Common myeloid progenitor, CD34-positive (primary cell): ENCODE results near the gene STAP2.
A peak's percentile ranks its signal among the peaks of the same experiment; 100 is the strongest.

Source experiments
- CTCF ChIA-PET: fragments of 350-600 bp; sonication (Branson Sonifier 250); formaldehyde crosslinking; loops from one replicate; lab custom pipeline; 2021; ENCODE audit warnings: antibody characterized with exemption; lab: Charles Lee
- POLR2A ChIA-PET: fragments of 350-600 bp; sonication (Branson Sonifier 250); formaldehyde crosslinking; loops from one replicate; lab custom pipeline; 2021; ENCODE audit warnings: antibody characterized with exemption; lab: Charles Lee
- DNase-seq, 3 donors: peaks; one replicate each; pipeline versions ENCODE4 v3.0.0 to v3.0.0-alpha.2; 2013
- H3K27ac ChIP-seq, 2 experiments: 1 replicate in 1 of 2; 2 replicates in 1 of 2; pipeline ENCODE4 v1.7.0; 2013; ENCODE audit warnings: inconsistent platforms in 2 of 2, low read length in 2 of 2, mild to moderate bottlenecking in 2 of 2, low read depth in 1 of 2, moderate library complexity in 1 of 2; ENCODE audit not compliant: severe bottlenecking in 2 of 2, insufficient read depth in 1 of 2, poor library complexity in 1 of 2
- H3K27me3 ChIP-seq, 5 experiments: replicated peaks in 2 of 5; 1 replicate in 3 of 5; 2 replicates in 2 of 5; pipeline versions ENCODE4 v1.6.1 to v1.7.0; 2013; ENCODE audit warnings: low read length in 4 of 5, mild to moderate bottlenecking in 2 of 5, moderate library complexity in 2 of 5, inconsistent platforms in 1 of 5; ENCODE audit not compliant: insufficient read depth in 5 of 5, control insufficient read depth in 4 of 5
- H3K36me3 ChIP-seq, 4 experiments: 1 replicate in 2 of 4; 2 replicates in 2 of 4; pipeline versions ENCODE4 v1.6.1 to v1.7.0; 2013; ENCODE audit warnings: low read length in 3 of 4, control low read depth in 1 of 4, mild to moderate bottlenecking in 1 of 4; ENCODE audit not compliant: control insufficient read depth in 4 of 4, insufficient read depth in 4 of 4
- H3K4me1 ChIP-seq, 4 experiments: 1 replicate in 3 of 4; 2 replicates in 1 of 4; pipeline versions ENCODE4 v1.6.1 to v1.7.1; 2013; ENCODE audit warnings: low read length in 3 of 4, mild to moderate bottlenecking in 3 of 4, control low read depth in 1 of 4, inconsistent platforms in 1 of 4, moderate library complexity in 1 of 4; ENCODE audit not compliant: control insufficient read depth in 4 of 4, insufficient read depth in 4 of 4; ENCODE audit errors: control extremely low read depth in 1 of 4
- H3K4me3 ChIP-seq, 7 experiments: 1 replicate in 4 of 7; 2 replicates in 3 of 7; pipeline versions ENCODE4 v1.5.1 to v1.7.0; 2013; ENCODE audit warnings: mild to moderate bottlenecking in 7 of 7, low read length in 6 of 7, moderate library complexity in 6 of 7, inconsistent platforms in 2 of 7, low read depth in 2 of 7, control low read depth in 1 of 7; ENCODE audit not compliant: insufficient read depth in 4 of 7, control insufficient read depth in 1 of 7; ENCODE audit errors: extremely low read depth in 1 of 7
- H3K9me3 ChIP-seq, 5 experiments: 1 replicate in 4 of 5; 2 replicates in 1 of 5; pipeline versions ENCODE4 v1.6.1 to v1.7.1; 2013; ENCODE audit warnings: low read length in 4 of 5, mild to moderate bottlenecking in 2 of 5, inconsistent platforms in 1 of 5, low read depth in 1 of 5, moderate library complexity in 1 of 5; ENCODE audit not compliant: control insufficient read depth in 4 of 5, insufficient read depth in 2 of 5; ENCODE audit errors: control extremely low read depth in 1 of 5
- WGBS: methylation state at CpG from one replicate; pipeline ENCODE4 v1.1.5; 2013; ENCODE audit not compliant: insufficient coverage; 5-methylcytosine and 5-hydroxymethylcytosine counted together

STAP2 gene

DNA sequence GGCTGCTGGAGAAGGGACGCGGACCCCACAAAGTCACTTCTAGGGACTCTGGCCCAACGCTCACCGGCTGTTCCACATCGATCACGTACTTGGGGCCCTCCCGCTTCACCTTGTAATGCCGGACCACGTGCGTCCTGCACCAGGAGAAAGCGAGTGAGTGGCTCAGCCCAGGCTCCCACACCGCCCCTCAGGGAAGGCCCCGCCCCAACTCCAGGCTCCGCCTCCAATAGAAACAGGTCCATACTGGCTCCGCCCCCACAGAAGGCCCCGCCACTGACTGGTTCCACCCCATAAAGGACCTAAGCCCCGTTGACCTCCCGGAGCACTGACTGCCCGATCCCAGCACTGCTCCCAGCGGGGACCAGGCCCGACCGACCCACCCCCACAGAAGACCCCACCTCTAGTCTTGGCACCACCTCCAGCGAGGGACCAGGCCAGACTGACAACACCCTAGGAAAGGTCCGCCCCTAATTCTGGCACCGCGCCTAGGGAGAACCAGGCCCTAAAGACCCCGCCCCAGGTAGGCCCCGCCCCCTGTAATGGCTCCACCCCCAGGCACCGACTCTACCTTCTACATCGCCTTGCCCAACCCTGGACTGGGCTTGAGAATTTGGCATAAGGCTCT is 11.3 kb downstream of the STAP2 start:
- no peaks in the 10 kb centered on the region for H3K36me3 ChIP-seq
- H3K27me3 ChIP-seq: peaks cover 0 to 20% (median 7%) of the 10 kb centered on the region in 5 experiments
- H3K4me1 ChIP-seq: peaks cover 0 to 27% (median 24%) of the 10 kb centered on the region in 4 experiments
- ChIA-PET POLR2A (interaction anchor here (1.1 kb wide), 2 partner anchors 16 to 73 kb away, joined by 3 to 5 read pairs; partner anchors contain the start of genes MPND and SH3GL1), CTCF (interaction anchor here (0.9 to 1.1 kb wide), 2 partner anchors 8 to 60 kb away, joined by 4 to 5 read pairs; no protein-coding TSS in a partner anchor)
- peak overlapping the region; percentile 13 to 82 (median 57) for H3K4me3 ChIP-seq
- peak; percentile 71 to 83 (median 72) for DNase-seq
- H3K27ac ChIP-seq: no peak overlapping the region
- no peaks in the 10 kb centered on the region for H3K9me3 ChIP-seq
- 2% methylated on average over 28 of the region's 30 CpGs for WGBS

GRCh38 chr19:4326837-4327251 is 11.8 kb downstream of the STAP2 start:
- DNase-seq: peak in 2 of 3 donors; percentile 47 to 55
- 2% methylated on average over 20 of the region's 33 CpGs for whole genome bisulfite sequencing
- Histone ChIP-seq H3K36me3 (no peaks in the 10 kb centered on the region), H3K4me3 (peak overlapping the region in 3 of 7 experiments; percentile 51 to 82 (median 57)), H3K27ac (no peak overlapping the region), H3K9me3 (no peaks in the 10 kb centered on the region), H3K4me1 (peaks cover 0 to 27% (median 24%) of the 10 kb centered on the region in 4 experiments), H3K27me3 (peaks cover 0 to 20% (median 7%) of the 10 kb centered on the region in 5 experiments)
- POLR2A ChIA-PET: no interaction called here
- CTCF ChIA-PET: interaction anchor here (1.5 kb wide), 1 partner anchor 25 kb away, joined by 3 read pairs; no protein-coding TSS in a partner anchor

DNA sequence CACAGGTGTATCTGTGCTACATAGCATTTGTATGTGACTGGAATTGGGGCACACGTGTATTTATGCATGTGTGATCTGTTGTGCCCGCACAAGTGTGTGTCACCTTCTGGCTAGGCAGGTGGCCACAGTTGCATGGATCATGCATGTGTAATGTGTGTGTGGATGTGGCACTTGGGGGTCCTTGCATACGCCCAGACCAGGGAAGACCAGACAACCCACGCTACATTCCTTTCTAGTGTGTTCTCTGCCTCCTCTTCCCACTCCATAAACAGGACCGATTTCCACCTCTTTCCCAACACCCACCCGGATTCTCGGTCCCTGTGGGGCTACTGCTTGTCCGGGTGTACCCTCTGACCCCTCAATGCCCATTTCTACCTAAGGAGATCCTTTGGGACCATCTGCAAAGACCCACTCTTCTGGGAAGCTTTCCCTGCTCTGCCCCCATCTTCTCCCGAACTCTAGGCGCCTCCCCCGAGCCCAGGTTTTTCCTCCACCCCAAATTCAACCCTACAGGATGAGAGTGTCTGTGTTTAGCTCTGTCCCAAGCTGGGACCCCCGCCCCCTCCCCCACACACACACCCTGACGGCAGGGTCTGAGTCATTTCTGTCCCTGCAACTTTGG is 12.3 kb downstream of the STAP2 start:
- H3K36me3 ChIP-seq: no peaks in the 10 kb centered on the region
- 48% methylated on average over 7 of the region's 13 CpGs for WGBS
- H3K27ac ChIP-seq: no peak overlapping the region
- DNase-seq: no peak
- H3K4me3 ChIP-seq: peak overlapping the region in 2 of 7 experiments; percentile 57 to 82
- CTCF ChIA-PET: interaction anchor here (1.5 kb wide), 1 partner anchor 26 kb away, joined by 3 read pairs; no protein-coding TSS in a partner anchor
- H3K9me3 ChIP-seq: peaks cover 0 to 1% (median 0%) of the 10 kb centered on the region in 5 experiments
- peaks cover 0 to 27% (median 24%) of the 10 kb centered on the region in 4 experiments for H3K4me1 ChIP-seq
- POLR2A ChIA-PET: no interaction called here
- peaks cover 0 to 20% (median 7%) of the 10 kb centered on the region in 5 experiments for H3K27me3 ChIP-seq

DNA sequence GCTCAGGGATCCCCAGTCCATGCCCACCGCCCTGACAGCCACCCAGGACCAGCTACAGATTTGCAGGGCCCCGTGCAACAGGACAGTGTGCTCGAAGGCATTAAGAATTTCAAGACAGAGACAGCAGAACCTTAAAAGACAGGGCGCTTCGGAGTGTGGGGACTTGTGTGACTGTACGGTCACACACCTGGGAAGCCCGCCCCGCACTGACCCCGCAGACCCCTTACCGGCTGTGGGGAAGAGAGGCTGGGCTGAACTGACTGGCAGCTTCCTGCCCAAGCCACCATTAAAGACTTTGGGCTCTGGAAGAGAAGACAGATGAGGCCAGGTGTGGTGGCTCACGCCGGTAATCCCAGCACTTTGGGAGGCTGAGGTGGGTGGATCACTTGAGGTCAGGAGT is 14.4 kb downstream of the STAP2 start:
- peaks cover 0 to 20% (median 7%) of the 10 kb centered on the region in 5 experiments for H3K27me3 ChIP-seq
- no peak overlapping the region for H3K27ac ChIP-seq
- CTCF ChIA-PET: interaction anchor here (1.8 kb wide), 1 partner anchor 28 kb away, joined by 7 read pairs; no protein-coding TSS in a partner anchor
- no peaks in the 10 kb centered on the region for H3K36me3 ChIP-seq
- H3K4me1 ChIP-seq: peaks cover 0 to 26% (median 23%) of the 10 kb centered on the region in 4 experiments
- POLR2A ChIA-PET: no interaction called here
- WGBS: 89% methylated on average over 10 of the region's 12 CpGs
- no peak overlapping the region for H3K4me3 ChIP-seq
- peaks cover 0 to 6% (median 0%) of the 10 kb centered on the region in 5 experiments for H3K9me3 ChIP-seq
- no peak for DNase-seq

- Histone ChIP-seq H3K27ac (no peak overlapping the region), H3K9me3 (peaks cover 0 to 6% (median 0%) of the 10 kb centered on the region in 5 experiments), H3K4me3 (no peak overlapping the region), H3K36me3 (no peaks in the 10 kb centered on the region), H3K4me1 (peaks cover 0 to 23% (median 20%) of the 10 kb centered on the region in 4 experiments), H3K27me3 (peaks cover 0 to 20% (median 7%) of the 10 kb centered on the region in 5 experiments)
- DNase-seq: no peak
- 92% methylated on average over 8 of the region's 9 CpGs for WGBS
- ChIA-PET CTCF (interaction anchor here (1.8 kb wide), 1 partner anchor 28 kb away, joined by 7 read pairs; no protein-coding TSS in a partner anchor), POLR2A (interaction anchor here (0.6 kb wide), 1 partner anchor 96 kb away, joined by 3 read pairs; no protein-coding TSS in a partner anchor)
These were observed 14.9 kb downstream of the STAP2 start for GRCh38 chr19:4323692-4324091.

DNA sequence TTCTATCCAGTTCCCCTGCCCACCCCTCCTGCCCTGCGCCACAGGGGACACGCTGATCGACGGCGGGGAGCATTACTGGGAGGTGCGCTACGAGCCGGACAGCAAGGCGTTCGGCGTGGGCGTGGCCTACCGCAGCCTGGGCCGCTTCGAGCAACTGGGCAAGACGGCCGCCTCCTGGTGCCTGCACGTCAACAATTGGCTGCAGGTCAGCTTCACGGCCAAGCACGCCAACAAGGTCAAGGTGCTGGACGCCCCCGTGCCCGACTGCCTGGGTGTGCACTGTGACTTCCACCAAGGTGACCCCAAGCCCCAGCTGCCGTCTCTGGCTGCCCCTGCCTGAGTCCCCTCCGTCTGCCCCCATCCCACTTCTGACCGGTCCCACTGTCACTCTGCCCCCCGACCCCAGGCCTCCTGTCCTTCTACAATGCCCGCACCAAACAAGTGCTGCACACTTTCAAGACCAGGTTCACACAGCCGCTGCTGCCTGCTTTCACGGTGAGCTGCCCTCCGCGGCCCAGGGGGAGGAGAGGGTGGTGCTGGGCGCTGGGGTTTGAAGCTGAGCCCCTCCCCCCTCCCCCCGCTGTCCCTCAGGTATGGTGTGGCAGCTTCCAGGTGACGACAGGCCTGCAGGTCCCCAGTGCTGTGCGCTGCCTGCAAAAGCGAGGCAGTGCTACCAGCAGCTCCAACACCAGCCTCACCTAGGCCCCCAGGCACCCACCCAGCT is 15.5 kb downstream of the STAP2 start:
- Histone ChIP-seq H3K4me3 (no peak overlapping the region), H3K27ac (no peak overlapping the region), H3K4me1 (peaks cover 0 to 22% (median 18%) of the 10 kb centered on the region in 4 experiments), H3K27me3 (peaks cover 0 to 20% (median 7%) of the 10 kb centered on the region in 5 experiments), H3K9me3 (peaks cover 0 to 6% (median 0%) of the 10 kb centered on the region in 5 experiments), H3K36me3 (no peaks in the 10 kb centered on the region)
- 90% methylated on average over 31 of the region's 37 CpGs for WGBS
- POLR2A ChIA-PET: interaction anchor here (0.6 kb wide), 1 partner anchor 97 kb away, joined by 3 read pairs; no protein-coding TSS in a partner anchor
- DNase-seq: no peak
- CTCF ChIA-PET: interaction anchor here (1.8 to 4.6 kb wide), 2 partner anchors 17 to 29 kb away, joined by 7 to 18 read pairs; no protein-coding TSS in a partner anchor
